Measurements from ENCODE around the gene PRX.
"Not testable (repeated sequence)": the region's sequence is repeated elsewhere in the genome, so short reads cannot be mapped to it uniquely, and the experiment has no call there.

The PRX gene

GRCh38 chr19:40414542-40415535 is 1.7 kb upstream of the PRX start:
- DNase-seq (ENCODE audit: low spot score) = no peak

DNA sequence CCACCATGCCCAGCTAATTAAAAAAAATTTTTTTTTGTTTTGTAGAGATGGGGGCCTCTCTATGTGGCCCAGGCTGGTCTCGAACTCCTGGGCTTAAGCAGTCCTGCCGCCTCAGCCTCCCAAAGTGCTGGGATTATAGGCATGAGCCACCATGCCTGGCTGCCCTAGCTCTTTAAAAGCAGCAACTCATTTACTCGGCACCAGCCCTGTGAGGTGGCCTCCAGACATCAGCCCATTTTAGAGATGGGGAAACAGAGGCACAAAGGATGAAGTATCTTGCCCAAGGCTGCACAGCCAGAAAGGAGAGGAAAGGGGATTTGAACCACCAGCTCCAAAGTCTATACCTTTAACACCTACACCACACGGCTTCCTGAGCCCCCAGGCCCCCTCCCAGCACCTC is 312 bp downstream of the PRX start:
- DNase-seq (ENCODE audit: low spot score) = no peak

- no peak for DNase-seq (ENCODE audit: low spot score)
Observed at GRCh38 chr19:40411958-40412499, 1.1 kb downstream of the PRX start.

- DNase-seq (ENCODE audit: low spot score) = no peak
Observed at GRCh38 chr19:40411125-40411842, 1.9 kb downstream of the PRX start.

- DNase-seq (ENCODE audit: low spot score) = no peak
Observed at GRCh38 chr19:40410030-40410389, 3.2 kb downstream of the PRX start.

GRCh38 chr19:40408598-40408925 is 4.6 kb downstream of the PRX start:
- not testable (repeated sequence) for DNase-seq (ENCODE audit: low spot score)

GRCh38 chr19:40407714-40408597 is 5.2 kb downstream of the PRX start:
- no peak for DNase-seq (ENCODE audit: low spot score)

DNA sequence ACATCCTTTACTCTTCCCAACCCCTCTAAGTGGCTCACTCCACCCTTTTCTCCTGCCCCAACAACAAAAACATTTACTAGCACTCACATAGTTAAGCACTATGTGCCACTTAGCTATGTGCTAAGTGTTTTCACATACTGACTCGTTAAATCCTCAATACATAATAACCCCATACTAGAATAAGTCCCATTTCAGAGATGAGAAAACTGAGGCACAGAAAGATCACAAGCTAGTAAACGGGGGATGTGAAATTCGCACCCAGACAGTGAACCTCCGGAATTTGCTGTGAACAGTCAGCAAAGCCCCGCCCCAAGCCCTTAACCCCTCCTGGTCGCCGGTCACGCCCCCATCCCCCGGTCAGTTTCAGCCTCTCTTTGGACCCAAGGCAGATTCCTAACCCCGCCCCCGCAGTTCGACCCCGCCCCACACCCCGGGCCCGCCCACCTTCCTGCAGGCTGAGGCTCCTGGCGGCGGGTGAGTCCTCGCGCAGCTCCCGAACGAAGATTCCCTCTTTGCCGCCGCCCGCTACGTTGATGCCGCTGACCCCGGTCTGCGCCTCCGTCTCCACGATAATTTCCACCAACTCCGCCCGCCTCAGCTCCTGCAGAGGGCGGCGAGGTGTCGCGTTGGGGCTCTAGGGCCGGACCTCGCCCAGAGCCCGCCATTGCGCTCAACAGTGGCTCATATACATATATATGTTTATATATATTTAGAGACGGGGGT is 9.8 kb downstream of the PRX start:
- peak; percentile 79 for DNase-seq (ENCODE audit: low spot score)

GRCh38 chr19:40400559-40400958 is 12.6 kb downstream of the PRX start:
- no peak for DNase-seq (ENCODE audit: low spot score)

DNA sequence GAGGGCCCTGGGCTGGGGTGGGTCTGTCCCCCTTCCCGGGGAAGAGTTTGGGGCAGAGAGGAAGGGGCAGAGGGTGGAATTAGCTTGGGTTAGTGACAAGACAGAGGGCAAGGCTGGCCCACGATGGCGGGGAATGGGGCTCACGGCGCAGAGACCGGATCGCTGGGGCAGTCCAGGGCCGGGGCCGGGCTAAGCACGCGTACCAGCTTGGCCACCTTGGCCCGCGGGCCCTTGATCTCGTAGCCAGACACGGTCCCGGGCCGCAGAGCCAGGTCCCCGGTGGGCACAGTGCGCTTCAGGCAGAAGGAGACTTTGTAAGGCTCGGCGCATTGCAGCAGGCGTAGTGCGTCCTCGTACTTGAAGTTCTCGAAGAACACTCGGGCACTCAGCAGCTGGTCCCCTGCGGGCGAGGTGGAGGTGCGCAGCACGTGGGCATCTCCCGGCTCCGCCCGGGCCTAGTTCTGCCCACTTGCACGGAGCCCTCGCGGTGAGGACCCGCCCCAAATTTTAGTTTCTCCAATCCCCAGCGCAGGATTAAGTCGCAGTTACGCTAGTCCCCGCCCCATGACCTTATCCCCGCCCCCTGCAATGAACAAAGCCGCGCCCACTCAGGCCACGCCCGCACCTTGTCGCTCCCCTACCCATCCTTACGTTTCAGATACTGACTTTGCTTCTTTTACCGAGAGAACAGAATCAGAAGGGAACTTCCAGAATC is 14.6 kb downstream of the PRX start:
- DNase-seq (ENCODE audit: low spot score) = peak; percentile 71

DNA sequence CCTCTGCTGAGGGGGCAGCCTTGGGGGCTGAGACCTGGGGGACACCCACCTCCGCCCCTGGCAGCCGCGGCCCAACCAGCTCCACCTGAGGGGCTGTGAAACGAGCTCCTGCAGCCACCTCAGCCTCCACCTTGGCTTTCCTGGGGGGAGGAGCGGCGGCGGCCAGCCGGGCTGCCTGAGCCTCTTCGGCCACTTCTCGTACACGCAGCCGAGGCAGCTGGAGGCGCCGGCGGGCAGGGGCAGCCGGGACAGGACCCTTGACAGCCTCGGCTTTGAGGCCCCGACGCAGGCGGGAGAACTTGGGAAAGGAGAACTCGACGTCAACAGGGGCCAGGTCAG is 15.6 kb downstream of the PRX start:
- DNase-seq (ENCODE audit: low spot score) = no peak

DNA sequence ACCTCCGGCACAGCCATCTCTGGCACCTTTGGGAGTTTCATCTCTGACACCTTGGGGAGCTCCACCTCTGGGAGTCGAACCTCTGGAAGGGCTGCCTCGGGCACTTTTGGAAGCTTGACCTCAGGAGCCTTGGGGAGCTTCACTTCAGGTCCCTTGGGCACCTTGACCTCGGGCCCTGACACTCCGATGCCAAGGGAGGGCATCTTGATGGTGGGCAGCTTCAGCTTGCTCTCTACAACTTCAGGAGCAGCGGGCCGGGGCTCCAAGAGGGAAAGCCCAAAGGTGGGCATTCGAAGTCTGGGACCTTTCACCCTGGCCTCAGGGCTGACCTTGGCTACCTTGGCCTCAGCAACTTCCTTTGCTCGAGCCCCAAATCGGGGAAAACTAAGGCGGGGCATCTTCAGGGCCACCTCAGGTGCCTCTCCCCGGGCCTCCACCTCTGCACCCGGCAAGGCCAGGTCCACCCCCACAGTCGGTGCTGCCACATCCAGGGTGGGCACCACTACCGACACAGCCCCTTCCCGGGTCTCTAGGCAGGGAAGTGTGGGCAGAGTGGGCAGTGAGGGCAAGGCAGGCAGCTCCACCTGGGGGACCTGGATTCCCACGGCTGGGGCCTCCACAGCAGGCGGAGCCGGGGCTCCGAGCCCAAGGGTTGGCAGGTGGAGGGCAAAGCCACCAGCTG is 16.2 kb downstream of the PRX start:
- DNase-seq (ENCODE audit: low spot score) = no peak

DNA sequence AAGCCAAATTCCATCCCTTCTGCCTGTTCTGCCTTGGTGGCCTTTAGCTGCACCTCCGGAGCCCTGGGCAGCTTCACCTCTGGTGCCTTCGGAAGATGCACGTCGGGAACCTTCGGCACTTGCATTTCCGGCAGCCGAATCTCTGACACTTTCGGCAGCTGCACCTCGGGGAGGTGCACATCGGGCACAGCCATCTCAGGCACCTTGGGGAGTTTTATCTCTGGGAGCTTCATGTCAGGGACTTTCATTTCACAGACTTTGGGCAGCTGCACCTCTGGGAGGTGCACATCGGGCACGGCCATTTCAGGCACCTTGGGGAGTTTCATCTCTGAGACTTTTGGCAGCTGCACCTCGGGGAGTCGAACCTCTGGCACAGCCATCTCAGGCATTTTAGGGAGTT is 17.2 kb downstream of the PRX start:
- DNase-seq (ENCODE audit: low spot score) = no peak

DNA sequence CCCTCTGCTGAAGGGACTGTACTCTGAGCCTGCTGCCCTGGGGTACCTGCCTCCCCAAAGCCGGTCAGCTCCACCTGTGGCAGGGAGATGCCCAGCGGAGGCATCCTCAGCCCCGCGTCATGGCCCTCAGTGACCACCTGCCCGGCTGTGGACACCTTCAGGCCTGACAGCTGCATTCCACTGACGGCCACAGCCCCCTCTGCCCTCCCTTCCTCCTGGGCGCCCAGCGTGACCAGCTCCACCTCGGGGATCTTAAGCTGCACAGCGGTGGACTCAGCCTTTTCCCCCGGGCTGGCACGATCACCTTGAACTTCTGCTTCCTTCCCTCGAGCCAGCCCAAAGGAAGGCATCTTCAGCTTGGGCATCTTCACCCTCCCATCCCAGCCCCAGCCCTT is 18.4 kb downstream of the PRX start:
- no peak for DNase-seq (ENCODE audit: low spot score)

DNA sequence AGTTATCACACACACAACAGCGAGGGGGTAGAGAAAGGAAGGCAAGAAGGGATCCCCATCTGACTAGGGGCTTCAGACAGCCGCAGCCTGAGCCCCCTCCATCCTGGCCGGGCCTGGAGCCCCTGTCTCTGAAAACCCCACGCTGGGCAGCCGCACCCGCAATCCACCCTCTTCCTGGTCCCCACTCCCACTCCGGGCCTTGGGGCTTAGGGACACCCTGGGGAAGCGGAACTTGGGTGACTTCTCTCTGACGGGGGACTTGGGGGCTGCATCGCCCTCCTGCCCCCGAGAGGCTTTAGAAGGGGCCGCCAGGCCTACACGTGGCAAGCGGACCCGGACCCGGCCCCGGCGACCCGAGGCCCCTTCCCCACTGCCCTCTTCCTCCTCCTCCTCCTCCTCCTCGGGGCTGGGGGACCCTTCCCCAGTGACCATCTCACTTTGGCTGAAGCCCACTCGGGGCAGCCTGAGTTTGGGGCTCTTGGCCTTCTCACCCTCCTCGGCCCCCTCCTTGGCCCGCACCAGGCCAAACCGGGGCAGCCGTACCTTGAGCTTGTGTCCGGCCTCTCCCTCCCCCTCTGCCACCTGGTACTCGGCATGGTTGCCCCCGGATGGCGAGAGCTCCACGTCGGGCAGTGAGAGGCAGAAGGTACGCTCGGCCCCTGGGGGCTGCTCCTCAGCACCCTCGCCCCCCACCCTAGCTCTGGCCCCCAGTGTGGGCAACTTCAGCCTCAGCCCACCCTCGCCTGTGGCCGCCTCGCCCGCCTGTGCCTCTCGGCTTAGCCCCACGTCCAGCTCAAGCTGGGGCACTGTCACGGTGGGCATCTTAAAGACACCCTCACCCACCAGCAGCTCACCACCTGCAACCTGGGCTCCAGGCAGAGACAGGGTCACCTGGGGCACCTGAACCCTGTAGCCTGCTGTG is 19.0 kb downstream of the PRX start:
- DNase-seq (ENCODE audit: low spot score) = no peak

GRCh38 chr19:40392894-40393517 is 20.2 kb downstream of the PRX start:
- no peak for DNase-seq (ENCODE audit: low spot score)

DNA sequence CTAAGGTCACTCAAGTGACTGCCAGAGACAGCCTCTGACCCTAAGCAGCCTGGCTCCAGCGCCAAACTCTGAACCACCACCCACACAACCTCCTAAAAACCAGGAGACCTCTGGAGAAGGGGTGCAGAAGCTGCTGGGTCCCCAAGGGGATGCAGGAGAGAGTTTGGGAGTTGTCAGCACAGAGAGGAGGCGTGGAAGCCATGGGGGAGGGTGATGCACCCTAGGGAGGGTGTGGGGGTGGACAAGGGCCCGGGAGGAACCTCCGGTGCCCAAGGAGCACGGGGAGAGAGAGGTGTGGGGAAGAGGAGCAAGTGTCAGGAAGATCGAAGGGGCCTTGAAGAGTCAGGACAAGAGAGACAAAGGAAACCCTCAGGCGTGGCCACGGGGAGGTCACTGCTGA is 21.1 kb downstream of the PRX start:
- DNase-seq (ENCODE audit: low spot score) = no peak

- no peak for DNase-seq (ENCODE audit: low spot score)
Observed at GRCh38 chr19:40390084-40390742, 23.0 kb downstream of the PRX start, which contains the start of gene HIPK4. TSS of gene HIPK4 (minus strand) at chr19:40390181. CDS start at chr19:40389902, 279 bp downstream.

Measured in CD4-positive, alpha-beta T cell treated with Interleukin-6 at 100 ng/mL for 8 hours (primary cell).